Activated T-cell treated with anti-CD3 and anti-CD28 coated beads, Interleukin-2, amount 50 U/mL, for 72 hours (primary cell): Measurements from ENCODE around the gene AP1B1. TPM values are rescaled to one million over a fixed set of nuclear protein-coding genes. Genes with fewer than 3 reads are reported as not detected.
"Not testable (repeated sequence)": the region's sequence is repeated elsewhere in the genome, so short reads cannot be mapped to it uniquely, and the experiment has no call there.

Experiments used
- ATAC-seq, 2 donors: fragments of 150-1000 bp; cut with Tn5 transposase; replicated peaks in 1 of 2; 2 replicates each; pipeline ENCODE4 v1.10.0; 2021; ENCODE audit warnings: moderate library complexity in 2 of 2, mild to moderate bottlenecking in 1 of 2
- DNase-seq, 2 donors: peaks; one replicate each; pipeline ENCODE4 v3.0.0; 2021 to 2022; ENCODE audit warnings: mixed read lengths in 1 of 2
- H3K27ac Mint-ChIP-seq: one replicate; pipeline ENCODE4 v1.8.0; 2022; ENCODE audit warnings: mild to moderate bottlenecking, moderate library complexity, mixed read lengths
- H3K27me3 Mint-ChIP-seq: one replicate; pipeline ENCODE4 v1.8.0; 2022; ENCODE audit warnings: low read depth, mixed read lengths
- H3K36me3 Mint-ChIP-seq, 2 donors: one replicate each; pipeline ENCODE4 v1.8.0; 2022; ENCODE audit warnings: mixed read lengths in 2 of 2, mild to moderate bottlenecking in 1 of 2; ENCODE audit not compliant: insufficient read depth in 2 of 2
- H3K4me1 Mint-ChIP-seq: one replicate; pipeline ENCODE4 v1.8.0; 2022; ENCODE audit warnings: low read depth, mixed read lengths
- H3K4me3 Mint-ChIP-seq, 2 donors: one replicate each; pipeline ENCODE4 v1.8.0; 2022; ENCODE audit warnings: mild to moderate bottlenecking in 2 of 2, mixed read lengths in 2 of 2, moderate library complexity in 2 of 2
- H3K9me3 Mint-ChIP-seq, 2 donors: one replicate each; pipeline ENCODE4 v1.8.0; 2022; ENCODE audit warnings: mixed read lengths in 2 of 2
- total RNA-seq, 2 donors: library from RNA; stranded (reverse); gene quantifications; one replicate each; pipeline ENCODE4 v1.2.3, GENCODE V29; 2022

AP1B1 gene
- 10 to 100 TPM; 57.9 to 59.8 TPM for total RNA-seq

DNA sequence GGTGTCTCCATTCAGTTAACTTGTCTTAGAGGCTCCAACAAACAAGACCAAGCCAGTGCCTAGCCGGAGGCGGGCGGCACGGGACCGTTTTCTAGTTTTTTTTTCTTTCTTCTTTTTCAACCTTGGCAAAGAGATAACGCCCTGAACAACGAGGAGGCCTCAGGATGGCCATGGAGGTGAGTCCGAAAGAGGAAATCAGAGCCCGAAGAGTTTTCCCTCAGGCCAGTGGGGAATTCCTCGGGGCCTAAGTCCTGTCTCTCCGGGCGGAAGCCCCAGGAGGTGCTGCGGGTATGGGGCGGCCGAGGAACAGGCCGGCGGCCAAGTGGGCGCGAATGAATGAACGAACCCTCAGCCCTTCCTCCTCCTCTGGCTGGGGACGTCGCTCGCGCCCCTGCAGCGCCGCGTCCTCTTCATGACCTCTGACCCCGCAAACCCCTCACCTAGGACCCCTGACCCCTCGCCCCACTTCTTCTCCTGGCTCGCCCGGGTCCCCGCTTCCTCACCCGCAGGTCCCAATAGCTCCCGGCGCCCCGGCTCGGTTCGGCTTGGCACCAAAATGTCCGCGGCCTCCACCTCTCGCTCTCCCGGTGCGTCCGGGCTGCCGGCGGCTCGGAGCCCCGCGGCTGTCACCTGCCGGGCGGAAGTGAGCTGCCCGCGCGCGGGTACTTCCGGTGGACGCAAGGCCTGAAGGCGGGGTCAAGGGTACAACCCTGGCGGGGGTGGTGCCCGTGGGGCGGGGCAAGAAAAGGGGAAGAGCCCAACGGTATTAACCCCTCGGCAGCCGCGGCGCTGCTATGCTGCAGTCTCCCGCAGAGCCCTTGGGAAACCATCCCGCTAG, at the start of gene AP1B1:
AP1B1 (minus strand) TSS at position 650 of the 838 bp plus-strand sequence. CDS start 21,327 bp downstream, outside the sequence.
- H3K36me3 Mint-ChIP-seq = peaks cover 1 to 2% of the 10 kb centered on the region in 2 donors
- no peaks in the 10 kb centered on the region for H3K9me3 Mint-ChIP-seq
- H3K4me3 Mint-ChIP-seq = peak within 1 kb of the TSS; percentile 86 to 89
- H3K4me1 Mint-ChIP-seq = peaks cover 42% of the 10 kb centered on the region
- H3K27ac Mint-ChIP-seq = peak within 1 kb of the TSS; percentile 67
- peak; percentile 98 to 99 for DNase-seq
- H3K27me3 Mint-ChIP-seq = no peaks in the 10 kb centered on the region
- peak; percentile 100 for ATAC-seq

GRCh38 chr22:29435236-29436136, 47.1 kb upstream of the AP1B1 start:
- H3K9me3 Mint-ChIP-seq = no peaks in the 10 kb centered on the region
- DNase-seq (no peak), ATAC-seq (no peak)
- no peaks in the 10 kb centered on the region for H3K4me1 Mint-ChIP-seq
- no peaks in the 10 kb centered on the region for H3K36me3 Mint-ChIP-seq
- no peak overlapping the region for H3K27ac Mint-ChIP-seq
- no peak overlapping the region for H3K4me3 Mint-ChIP-seq
- H3K27me3 Mint-ChIP-seq = peaks cover 10% of the 10 kb centered on the region

GRCh38 chr22:29434288-29434687, 45.9 kb upstream of the AP1B1 start:
- Mint-ChIP-seq H3K9me3 (no peaks in the 10 kb centered on the region), H3K4me1 (no peaks in the 10 kb centered on the region), H3K27ac (no peak overlapping the region), H3K27me3 (peaks cover 15% of the 10 kb centered on the region), H3K4me3 (no peak overlapping the region), H3K36me3 (no peaks in the 10 kb centered on the region)
- DNase-seq = no peak
- no peak for ATAC-seq

- no peaks in the 10 kb centered on the region for H3K4me1 Mint-ChIP-seq
- ATAC-seq (no peak), DNase-seq (no peak)
- H3K36me3 Mint-ChIP-seq = no peaks in the 10 kb centered on the region
- H3K4me3 Mint-ChIP-seq = no peak overlapping the region
- H3K27ac Mint-ChIP-seq = no peak overlapping the region
- H3K9me3 Mint-ChIP-seq = no peaks in the 10 kb centered on the region
- H3K27me3 Mint-ChIP-seq = peaks cover 19% of the 10 kb centered on the region
Measured at GRCh38 chr22:29433856-29434255, 45.5 kb upstream of the AP1B1 start.

GRCh38 chr22:29431986-29432385, 43.6 kb upstream of the AP1B1 start:
- H3K9me3 Mint-ChIP-seq = no peaks in the 10 kb centered on the region
- no peaks in the 10 kb centered on the region for H3K36me3 Mint-ChIP-seq
- H3K27ac Mint-ChIP-seq = no peak overlapping the region
- H3K4me1 Mint-ChIP-seq = no peaks in the 10 kb centered on the region
- DNase-seq (no peak), ATAC-seq (no peak)
- H3K4me3 Mint-ChIP-seq = no peak overlapping the region
- H3K27me3 Mint-ChIP-seq = peaks cover 19% of the 10 kb centered on the region

DNA sequence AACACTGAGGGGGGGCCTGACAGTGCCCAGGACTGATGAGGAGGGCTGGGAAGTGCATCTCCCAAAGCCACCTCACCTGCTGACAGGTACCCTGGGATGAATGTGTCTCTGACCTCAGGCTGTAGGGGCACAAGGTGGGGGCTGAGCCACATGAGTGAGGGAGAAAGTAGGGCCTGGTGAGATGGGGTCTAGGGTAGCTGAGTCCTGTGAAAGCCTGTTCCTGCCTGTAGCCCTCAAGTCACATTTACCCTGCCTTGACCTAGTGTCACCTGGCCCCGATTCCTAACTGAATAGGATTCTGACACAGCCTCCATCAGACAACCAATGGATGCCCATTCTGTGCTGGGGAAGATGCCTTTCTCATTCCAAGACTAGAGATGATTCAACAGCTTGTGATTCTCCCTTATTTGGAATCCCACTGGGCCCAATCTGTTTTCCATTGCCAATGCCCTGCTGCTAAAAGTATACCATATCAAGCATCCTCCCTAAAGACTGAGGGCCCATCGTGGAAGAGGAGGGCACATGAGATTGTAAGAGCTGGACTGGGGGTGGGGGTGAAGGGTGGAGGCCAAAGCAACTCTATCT, 38.9 kb upstream of the AP1B1 start:
- DNase-seq (no peak), ATAC-seq (no peak)
- Mint-ChIP-seq H3K27me3 (peaks cover 9% of the 10 kb centered on the region), H3K4me1 (no peaks in the 10 kb centered on the region), H3K36me3 (no peaks in the 10 kb centered on the region), H3K4me3 (no peak overlapping the region), H3K27ac (no peak overlapping the region), H3K9me3 (no peaks in the 10 kb centered on the region)

GRCh38 chr22:29426476-29426875, 38.1 kb upstream of the AP1B1 start:
- H3K4me3 Mint-ChIP-seq = no peak overlapping the region
- no peaks in the 10 kb centered on the region for H3K9me3 Mint-ChIP-seq
- H3K27me3 Mint-ChIP-seq = peaks cover 15% of the 10 kb centered on the region
- no peaks in the 10 kb centered on the region for H3K4me1 Mint-ChIP-seq
- no peak overlapping the region for H3K27ac Mint-ChIP-seq
- no peak for ATAC-seq
- DNase-seq = no peak
- H3K36me3 Mint-ChIP-seq = no peaks in the 10 kb centered on the region

- ATAC-seq, H3K27me3 Mint-ChIP-seq, H3K36me3 Mint-ChIP-seq, DNase-seq, H3K9me3 Mint-ChIP-seq, H3K27ac Mint-ChIP-seq, H3K4me3 Mint-ChIP-seq: not testable (repeated sequence)
- H3K4me1 Mint-ChIP-seq = peaks cover 17% of the 10 kb centered on the region
Measured at GRCh38 chr22:29418704-29419103, 30.3 kb upstream of the AP1B1 start.

DNA sequence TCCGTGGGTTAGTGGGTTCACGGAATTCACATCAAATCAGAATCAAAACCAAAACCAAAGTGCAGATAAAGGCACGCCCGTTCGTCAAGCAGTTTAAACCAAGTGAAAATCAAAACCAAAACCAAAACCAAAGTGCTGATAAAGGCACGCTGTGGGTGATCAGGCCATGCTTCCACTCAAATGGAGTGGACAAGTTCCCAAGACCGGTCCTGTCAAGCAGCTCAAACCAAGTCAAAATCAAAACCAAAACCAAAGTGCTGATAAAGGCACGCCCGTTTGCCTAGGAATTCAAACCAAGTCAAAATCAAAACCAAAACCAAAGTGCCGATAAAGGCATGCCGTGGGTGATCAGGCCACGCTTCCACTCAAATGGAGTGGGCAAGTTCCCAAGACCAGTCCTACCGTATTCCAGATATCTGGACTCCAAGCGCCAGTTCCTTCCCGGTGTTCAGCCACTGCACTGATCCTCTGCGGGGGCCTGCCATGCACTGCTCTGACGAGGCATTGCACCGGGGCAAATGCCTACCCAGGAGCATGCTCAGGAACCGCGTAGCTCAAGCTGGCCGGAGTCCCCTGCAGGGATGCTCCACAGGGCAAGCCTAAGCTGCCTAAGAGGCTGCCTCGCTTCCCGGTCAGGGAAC, 26.7 kb upstream of the AP1B1 start:
- not testable (repeated sequence) for H3K36me3 Mint-ChIP-seq
- peak; percentile 82 to 85 for ATAC-seq
- peak; percentile 59 to 62 for DNase-seq

GRCh38 chr22:29412772-29413171, 24.4 kb upstream of the AP1B1 start:
- H3K4me3 Mint-ChIP-seq, H3K36me3 Mint-ChIP-seq, H3K27ac Mint-ChIP-seq, H3K27me3 Mint-ChIP-seq, H3K9me3 Mint-ChIP-seq: not testable (repeated sequence)
- peak; percentile 80 to 88 for ATAC-seq
- peak; percentile 12 to 20 for DNase-seq
- H3K4me1 Mint-ChIP-seq = peaks cover 17% of the 10 kb centered on the region

More for the DNA sequence above, 26.7 kb upstream of the AP1B1 start:
- H3K27ac Mint-ChIP-seq = peak overlapping the region; percentile 83
- peak overlapping the region; percentile 85 for H3K4me3 Mint-ChIP-seq
- H3K27me3 Mint-ChIP-seq, H3K9me3 Mint-ChIP-seq: not testable (repeated sequence)
- peaks cover 17% of the 10 kb centered on the region for H3K4me1 Mint-ChIP-seq

- H3K36me3 Mint-ChIP-seq, H3K4me3 Mint-ChIP-seq, DNase-seq, ATAC-seq, H3K27ac Mint-ChIP-seq, H3K9me3 Mint-ChIP-seq, H3K27me3 Mint-ChIP-seq: not testable (repeated sequence)
- H3K4me1 Mint-ChIP-seq = peaks cover 17% of the 10 kb centered on the region
Measured at GRCh38 chr22:29411569-29412211, 23.3 kb upstream of the AP1B1 start.

DNA sequence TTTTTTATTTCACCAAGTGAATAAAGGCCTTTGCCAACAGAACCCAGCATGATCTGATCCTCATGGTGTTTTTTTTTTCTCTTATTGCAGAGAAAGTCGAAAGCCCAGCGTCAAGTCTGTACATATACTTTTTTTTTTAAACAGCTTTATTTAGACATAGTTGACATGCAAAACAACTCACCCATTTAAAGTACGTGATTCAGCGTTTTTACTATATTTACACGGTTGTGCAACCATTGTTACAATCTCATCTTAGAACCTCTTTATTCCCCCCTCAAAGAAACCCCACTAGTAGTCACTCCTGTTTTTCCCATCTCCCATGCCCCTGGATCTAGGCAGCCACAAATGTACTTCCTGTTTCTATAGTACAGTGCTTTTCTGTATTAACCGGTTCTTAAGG, 20.6 kb upstream of the AP1B1 start:
- Mint-ChIP-seq H3K9me3 (no peaks in the 10 kb centered on the region), H3K4me1 (no peaks in the 10 kb centered on the region), H3K27ac (no peak overlapping the region), H3K4me3 (no peak overlapping the region), H3K36me3 (no peaks in the 10 kb centered on the region), H3K27me3 (no peaks in the 10 kb centered on the region)
- ATAC-seq = no peak
- DNase-seq = no peak
